HG02943 (cell line): Measurements from ENCODE around the gene UBN1.

Experiments used
- ATAC-seq: cut with Tn5 transposase; IDR thresholded peaks from one replicate; pipeline ENCODE4 v1.9.1; 2021; ENCODE audit warnings: mild to moderate bottlenecking, low read depth, moderate library complexity; ENCODE audit not compliant: unreplicated experiment

The UBN1 gene

DNA sequence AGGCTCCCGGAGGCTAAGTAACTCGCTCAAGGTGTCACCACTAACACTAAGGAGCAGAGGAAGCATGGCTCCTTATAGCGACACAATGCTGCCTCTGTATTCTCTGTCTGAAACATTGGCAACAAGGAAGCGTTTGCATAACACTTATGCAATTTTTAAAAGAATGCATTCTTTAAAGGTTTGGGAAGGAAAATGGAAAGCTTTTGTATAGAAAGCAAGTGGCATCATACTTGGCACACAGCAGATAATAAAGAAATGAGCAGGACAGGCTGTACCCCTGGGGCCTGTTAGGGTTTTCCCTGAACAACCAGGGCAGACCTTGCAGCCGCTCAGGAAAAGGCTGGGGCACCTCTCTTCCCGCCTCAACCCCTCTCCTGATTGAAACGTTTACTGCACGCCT lies 52.8 kb downstream of the UBN1 start:
- no peak for ATAC-seq

DNA sequence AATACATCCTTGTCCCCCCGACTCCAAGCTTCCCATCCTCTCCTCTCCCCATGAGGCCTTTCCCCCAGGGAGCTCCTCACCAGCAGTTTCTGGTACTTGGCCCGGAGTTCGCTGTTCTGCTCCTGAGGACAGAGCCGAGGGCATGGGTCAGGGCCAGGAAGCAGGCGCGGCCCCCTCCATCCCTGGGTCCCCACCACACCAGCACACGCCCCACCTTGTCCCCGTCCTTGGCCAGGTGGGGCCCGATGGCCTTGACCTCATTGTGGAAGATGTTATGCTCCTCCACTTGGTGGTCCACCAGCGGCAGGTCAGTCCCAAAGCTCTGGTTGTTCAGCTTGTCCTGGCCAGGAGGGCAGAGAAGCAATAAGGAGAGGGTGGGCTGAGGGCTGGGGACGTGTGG lies 53.5 kb downstream of the UBN1 start:
- no peak for ATAC-seq

DNA sequence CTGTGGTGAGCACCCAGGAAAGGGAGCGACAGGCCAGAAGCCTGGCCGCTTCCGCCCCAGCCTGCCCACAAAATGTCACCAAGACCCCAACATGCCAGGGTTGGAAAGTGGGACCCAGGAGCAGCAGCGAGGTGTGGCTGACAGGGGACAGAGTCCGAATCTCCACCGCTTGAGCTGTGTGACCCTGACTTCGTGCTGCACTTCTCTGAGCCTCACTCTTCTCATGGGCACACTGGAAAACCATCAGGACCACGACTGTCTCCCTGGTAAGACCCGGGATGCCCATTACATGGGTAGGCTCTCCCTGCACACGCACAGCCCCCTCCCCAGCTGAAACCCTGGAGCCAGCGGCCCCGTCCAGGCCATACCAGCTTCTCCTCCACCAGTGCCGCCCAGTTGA lies 54.8 kb downstream of the UBN1 start:
- no peak for ATAC-seq

DNA sequence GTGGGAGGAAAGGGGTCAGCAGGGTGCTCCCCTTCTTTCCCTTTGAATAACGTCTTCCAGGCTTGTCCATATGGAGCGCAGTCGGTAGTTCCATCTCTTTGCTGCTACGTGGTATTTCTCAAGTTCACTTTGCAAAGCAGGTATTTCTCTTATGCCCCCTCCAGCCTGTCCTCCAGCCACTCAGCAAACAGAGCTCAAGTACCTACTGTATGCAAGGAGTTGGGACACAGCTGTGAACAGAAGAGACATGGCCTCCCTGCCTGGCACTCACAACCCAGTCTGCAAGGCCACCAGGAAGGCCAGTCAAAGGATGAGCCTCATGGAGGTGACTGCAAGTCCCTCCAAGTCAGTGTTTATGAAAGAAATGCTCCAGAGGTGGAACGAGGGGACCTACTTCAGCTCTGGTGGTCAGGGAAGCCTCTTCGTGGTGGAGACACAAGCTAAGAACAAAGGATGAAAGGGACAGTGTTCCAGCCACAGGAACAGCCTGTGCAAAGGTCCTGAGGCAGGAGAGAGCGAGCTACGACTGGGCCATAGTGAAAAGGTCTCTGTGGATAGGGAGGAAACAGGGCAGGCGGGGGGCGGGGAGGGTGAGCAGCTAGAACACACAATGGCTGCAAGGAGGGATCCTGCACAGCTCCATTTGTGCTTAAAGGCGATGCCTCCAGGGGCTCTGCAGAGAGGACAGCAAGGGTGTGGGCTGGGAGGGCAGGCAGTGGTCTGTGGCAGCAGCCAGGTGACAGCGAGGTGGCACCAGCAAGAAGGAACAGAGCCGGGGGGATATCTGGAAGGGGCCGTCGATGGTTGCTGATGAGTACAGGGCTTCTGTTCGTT lies 57.0 kb downstream of the UBN1 start:
- ATAC-seq, result no peak

DNA sequence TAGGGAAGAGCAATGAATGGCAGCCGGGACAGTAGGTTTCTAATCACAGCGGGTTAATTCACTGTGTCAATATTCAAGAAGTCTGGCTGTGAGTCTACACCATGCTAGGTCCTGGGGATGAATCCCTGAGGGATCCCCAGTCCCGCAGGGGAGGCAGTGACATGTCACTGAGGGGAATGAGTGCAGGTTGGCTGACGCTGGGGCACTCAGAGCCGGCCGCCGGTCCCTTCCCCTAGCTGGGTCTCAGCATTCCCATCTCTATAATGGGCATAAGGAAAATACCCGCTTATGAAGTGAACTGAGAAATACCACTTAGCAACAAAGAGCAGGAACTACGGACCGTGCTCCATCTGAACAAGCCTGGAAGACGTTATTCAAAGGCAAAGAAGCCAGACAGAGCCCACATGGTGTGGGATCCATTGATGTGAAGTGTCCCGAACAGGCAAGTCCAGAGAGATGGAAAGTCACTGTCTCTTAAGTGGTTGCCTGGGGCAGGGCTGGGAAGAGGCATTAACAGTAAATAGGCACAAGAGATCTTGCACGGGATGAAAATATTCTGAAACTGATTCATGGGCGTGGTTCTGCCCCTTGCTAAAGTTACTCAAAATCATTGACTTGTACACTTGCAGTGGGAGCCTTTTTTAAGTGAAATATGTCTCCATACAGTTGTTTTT lies 57.8 kb downstream of the UBN1 start:
- no peak for ATAC-seq

DNA sequence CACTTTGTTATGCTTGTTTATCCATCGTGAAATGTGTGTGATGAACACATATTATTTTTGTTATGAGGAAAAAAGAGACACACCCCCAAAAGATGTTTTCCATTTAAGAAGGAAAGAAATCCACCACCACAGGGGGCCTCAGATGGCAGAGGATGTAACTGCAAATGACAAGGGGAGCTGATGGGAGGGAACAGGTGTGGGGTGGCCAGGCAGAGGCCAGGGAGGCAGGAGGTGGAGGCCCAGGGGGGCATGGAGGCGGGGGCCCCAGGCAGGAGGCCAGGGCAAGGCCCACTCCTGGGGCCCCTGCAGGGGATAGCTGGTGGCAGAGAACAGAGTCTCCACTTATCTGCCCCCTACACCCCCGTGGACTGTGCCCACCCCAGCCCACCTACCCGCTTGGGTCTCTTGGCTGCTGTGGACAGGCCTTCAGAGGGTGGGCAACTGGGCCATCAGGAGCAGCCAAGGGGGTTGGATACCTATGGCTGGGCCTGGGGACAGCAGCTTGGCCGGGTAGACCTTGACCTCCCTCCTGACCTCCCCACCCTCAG lies 61.6 kb downstream of the UBN1 start:
- ATAC-seq, result no peak

DNA sequence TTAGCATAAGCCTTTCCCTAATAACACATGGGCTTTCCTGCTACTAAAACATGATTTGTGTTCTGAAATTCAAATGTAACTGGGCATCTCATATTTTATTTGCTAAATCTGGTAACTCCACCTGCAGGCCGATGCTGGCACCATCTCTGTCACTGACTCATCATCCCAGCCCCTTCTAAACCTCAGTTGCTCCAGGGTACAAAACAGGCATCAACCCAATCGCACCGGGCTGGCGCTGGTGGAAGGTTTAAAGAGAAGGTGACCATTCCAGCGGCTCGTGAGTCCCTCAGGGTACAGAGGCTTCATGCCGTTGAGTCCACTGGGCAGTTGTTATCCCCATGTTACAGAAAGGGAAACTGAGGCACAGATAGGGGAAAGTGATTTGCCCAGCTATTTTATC lies 62.5 kb downstream of the UBN1 start:
- ATAC-seq, result no peak

DNA sequence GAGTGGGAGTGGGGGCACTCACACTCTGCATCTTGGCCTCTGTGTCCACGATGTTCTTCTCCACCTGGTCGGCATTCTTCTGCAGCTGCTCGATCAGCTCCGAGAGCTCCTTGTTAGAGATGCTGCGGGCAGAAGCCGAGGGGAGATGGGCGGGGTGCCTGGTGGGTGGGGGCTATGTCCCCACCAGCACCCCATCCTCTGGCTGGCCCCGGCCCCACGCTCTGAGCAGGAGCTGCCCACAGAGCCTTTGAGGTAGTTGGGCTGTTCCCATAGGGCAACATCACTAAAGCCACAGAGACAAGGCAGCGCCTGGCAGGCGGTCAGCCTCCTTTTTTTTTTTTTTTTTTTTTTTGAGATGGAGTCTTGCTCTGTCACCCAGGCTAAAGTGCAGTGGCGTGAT lies 63.5 kb downstream of the UBN1 start:
- ATAC-seq, result no peak

DNA sequence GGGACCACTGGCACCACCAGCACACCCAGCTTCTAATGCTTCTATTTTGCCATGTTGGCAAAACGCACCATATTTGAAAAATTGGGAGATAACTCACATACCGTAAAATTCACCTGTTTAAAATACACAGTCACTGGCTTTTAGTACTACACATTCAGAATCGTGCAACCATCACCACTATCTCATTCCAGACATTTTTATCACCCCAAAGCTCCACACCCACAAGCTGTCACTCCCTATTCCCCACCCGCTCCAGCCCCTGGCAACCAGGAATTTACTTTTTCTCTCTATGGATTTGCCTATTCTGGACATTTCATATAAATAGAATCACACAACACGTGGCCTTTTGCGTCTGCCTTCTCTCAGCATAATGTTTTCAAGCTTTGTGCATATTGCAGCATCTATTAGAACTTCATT lies 64.7 kb downstream of the UBN1 start:
- no peak for ATAC-seq

DNA sequence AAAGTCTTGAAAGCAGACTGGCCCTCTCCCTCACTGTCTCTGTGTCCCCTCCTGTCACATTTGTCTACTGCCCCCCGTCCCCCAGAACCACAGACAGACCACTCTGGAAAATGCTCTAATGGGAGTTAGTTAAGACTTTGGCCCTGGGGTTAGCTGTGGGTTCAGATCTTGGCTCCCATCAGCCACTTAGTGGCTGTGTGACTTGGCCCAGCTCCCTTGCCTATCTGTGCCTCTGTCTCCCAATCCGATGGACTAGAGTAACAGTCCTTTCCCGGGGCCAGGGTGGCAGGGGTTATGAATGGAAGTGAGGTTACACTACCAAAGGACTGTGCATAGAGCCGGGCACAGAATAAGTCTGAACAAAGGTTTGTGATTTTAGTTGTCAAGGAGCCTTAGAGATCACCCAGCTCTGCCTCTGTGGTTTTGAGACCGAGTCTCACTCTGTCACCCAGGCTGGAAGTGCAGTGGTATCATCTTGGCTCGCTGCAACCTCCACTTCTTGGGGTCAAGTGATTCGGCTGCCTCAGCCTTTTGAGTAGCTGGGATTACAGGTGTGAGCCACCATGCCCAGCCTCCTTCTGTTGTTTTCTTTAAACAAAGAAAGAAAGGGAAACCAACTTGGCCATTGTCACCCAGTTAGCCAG lies 66.0 kb downstream of the UBN1 start:
- no peak for ATAC-seq

DNA sequence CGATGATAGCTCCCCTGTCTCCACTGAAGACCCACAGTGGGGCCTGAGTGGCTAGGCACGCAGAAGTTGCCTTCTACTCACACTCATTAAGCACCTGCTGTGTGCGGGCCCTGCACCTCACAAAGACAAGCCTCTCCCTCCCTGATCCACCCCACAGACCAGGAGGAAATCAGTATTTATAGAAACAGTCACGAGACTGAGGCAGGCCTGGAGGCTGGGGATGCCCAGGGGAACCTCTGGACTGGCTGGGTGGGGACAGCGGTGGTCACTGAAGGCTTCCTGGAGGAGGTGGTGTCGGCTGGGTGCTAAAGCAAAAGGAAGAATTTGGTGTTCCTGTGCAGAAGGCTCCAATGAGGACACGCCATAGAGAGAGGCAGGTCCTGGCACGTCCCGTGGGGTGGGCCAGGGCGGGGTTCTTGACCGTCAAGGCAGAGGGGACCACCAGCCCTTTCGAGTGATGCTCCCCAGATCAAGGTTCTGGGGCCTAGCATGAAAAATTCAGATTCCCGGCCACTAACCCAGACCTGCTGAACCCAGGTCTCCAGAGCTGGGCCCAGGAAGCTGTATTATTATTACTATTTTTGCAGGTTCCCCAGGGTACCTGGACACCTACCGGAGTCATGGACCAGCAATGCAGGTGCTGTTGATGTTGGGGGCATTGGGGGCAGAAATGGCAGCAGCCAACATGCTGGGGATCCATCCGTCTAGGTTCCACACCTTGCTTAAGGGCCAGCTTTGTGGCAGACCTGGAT lies 66.7 kb downstream of the UBN1 start:
- no peak for ATAC-seq

DNA sequence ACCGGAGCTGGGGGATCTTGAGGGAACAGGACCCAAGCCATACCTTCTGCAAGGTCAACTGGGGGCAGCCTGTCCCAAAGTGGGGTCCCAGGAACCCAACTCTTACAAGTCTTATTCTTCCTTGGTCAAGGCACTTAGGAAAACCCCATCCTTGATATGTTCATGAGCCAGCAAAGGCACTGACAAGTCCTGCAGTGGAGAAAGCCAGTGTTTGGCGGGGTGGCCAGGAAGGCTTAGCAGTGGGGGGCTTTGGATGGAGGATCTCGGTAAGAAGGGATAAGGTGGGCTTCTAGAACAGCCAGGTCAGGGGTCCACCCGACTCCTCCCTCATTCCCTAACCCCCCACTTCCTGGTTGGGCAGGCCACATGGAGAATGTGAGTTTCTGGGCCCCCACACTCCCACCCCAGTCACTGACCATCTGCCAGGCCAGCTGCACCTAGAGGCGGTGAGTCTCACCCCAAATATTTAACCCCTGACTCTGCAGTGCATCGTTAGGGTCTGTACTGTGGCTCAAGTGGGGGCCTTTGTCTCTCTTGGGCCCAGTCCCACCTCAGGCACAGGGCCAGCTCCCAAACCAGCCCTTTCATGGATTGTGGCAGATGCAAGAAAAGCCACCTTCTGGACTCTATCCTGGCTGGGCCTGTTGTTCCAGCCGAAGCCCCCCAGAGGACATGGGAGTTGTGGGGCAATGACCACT lies 67.4 kb downstream of the UBN1 start:
- ATAC-seq, result no peak

DNA sequence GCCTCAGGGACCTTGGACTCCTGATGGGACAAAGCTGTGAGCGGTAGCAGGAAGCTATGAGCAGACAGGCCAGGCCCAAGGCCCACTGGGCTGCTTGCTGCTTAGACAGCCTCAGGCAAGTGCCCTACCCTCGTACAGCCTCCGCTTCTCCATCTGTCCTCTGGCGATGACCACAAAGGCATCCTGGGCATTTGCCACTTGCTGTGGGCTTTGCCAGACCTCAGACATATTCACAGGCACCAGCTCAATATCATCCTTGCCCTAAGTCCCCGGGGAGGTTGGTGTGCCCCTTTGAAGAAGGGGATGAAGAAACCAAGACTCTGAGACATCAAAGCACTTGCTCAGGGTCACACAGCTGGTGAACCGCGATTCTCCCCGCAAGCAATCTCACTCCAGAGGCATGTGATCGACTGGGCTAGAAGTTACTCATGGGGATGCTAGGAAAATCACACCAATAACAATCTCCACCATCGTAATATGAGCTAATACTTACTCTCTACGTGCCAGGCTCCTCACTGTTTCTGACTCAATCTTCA lies 68.0 kb downstream of the UBN1 start:
- no peak for ATAC-seq

DNA sequence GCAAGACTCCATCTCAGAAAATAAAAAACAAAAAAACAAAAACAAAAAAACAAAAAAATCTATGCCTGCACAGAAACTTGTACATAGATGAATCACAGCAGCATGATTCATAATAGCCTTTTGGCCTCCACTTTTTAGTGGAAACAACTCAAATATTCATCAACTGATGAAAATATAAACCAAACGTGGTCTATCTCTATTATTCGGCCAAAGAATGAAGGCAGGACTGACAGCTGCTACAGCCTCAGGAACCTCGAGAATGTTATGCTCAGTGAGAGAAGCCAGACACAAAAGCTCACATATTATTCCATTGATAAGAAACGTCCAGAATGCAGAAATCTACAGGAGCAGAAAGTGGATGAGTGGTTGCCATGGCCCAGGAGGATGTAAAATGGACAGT lies 69.8 kb downstream of the UBN1 start:
- no peak for ATAC-seq

DNA sequence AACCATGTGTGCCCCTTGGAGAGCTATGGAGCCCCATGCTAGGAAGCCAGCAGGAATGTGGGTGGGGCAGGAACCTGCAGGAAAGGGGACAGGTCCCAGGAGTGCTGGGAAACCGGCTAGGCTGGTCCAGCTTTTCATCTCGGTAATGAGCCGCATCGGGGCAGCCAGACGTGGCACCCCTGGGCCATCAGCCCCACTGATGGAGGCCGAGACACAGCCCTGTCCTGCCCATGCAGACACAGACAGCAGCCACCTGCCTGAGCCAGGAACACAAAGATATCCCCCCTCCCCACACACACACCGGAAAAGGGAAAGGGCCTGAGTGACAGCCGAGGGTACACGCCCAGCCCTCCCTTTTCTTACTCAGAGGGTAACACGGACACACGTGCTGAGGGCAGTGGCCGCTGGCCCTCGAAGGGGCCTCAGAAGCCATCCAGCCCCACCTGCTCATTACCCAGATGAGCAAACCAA lies 71.5 kb downstream of the UBN1 start:
- no peak for ATAC-seq

DNA sequence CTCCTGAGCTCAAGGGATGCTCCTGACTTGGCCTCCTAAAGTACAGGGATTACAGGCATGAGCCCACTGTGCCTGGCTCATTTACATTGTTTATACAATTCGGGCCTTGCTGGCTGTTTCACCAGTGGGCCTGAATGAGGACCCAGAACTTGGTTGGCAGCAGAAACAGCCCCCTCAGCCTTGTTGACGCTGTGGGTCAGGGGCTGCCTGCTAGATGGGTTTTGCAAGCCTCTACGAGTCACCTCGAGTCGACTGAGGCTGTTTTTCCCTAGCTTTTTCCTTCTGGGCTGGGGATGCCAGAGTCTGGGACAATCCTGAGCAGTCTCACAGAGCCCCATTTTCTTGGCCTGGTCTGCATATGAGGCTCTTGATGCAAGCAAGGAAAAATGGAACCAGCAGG lies 73.5 kb downstream of the UBN1 start:
- no peak for ATAC-seq

DNA sequence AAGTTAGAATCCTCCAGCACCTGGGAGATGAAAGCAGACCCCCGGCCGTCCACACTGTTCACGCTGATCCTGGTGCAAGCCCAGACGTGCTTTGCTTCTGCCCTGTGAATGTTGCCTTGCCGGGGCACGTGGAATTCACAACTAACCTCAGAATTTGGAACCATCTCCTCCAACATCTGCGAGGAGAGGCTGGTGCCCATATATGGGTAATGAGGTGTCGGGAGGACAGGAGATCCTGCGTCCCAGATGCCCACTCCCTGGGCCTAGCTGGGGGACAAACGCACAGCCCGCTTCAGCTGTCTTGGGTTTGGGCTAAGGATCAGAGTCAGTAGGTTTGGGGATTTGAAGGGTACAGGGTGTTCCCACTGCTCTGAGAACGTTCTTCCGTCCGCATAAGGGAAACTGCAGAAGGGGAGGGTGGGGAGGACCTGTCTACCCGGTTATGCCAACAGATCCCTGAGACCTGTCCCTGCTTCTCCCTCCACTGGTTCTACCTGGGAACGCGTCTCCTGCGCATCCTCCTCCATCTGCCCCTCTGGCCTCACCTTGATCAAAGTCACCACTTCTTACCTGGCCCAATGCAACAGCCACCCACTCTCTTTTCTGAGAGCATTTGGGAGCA lies 75.6 kb downstream of the UBN1 start:
- no peak for ATAC-seq

DNA sequence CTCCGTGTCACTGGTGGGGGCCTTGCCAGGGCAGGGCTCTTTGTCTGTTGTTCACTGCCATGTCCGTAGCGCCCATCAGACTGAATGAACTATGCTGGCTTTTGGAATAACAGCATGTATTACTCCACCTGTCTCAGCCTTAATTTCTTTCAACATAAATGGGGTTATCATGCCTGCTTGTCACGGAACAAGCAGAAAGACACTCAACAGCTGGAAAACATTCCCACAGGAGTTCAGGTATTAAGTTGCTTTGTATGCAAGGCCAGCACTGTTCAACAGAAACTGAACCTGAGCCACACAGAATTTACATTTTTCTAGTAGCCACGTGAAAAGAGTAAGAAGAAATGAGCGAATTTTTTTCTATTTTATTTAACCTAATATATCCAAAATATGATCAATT lies 76.6 kb downstream of the UBN1 start:
- ATAC-seq, result no peak

DNA sequence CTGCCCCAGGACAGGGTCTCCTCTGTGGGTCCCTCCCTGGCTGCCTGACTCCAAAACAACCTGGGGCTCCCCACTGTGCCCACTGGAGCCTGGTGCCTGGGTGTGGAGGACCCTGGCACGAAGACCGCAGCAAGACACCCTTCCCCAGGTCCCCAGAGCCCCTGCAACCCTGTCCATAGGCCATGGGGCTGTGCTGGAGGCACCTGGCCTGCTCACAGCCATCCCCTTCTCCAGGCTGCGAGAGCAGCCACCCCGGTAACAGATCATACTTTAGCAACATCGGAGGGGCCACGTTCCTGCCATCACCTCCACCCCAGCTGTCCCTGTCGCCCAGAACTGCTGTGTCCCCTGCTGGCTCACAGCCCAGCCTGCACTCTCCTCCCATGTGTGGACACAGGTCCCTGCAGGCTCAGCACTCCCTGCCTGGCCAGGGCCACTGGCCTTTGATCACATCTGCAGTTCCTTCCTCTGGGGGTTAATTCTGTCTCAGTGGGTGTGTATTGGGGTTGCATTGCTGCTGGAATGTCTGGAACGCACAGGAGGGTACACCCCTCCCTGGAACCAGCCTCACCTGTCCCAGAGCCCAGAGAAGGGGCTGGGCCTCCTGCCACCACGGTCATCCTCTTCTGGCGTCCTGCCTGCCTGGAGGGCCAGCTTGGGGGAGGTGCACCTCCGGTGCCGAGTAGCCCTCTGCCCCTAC lies 77.5 kb downstream of the UBN1 start:
- no peak for ATAC-seq
